Epithelial cell of proximal tubule (primary cell): ENCODE data around the gene LTBP4. TPM values are rescaled to one million over a fixed set of nuclear protein-coding genes. Genes with fewer than 3 reads are reported as not detected.

ENCODE experiments used
- DNase-seq: peaks from one replicate; pipeline ENCODE4 v3.0.0-alpha.2; 2011; ENCODE audit warnings: low read depth
- H3K4me3 ChIP-seq: 2 replicates; pipeline ENCODE4 v1.5.1; 2011; ENCODE audit warnings: low read depth, mild to moderate bottlenecking, low read length
- CTCF ChIP-seq: conservative IDR thresholded peaks from 2 replicates; pipeline ENCODE4 v1.5.1; 2012; ENCODE audit warnings: low read depth, mild to moderate bottlenecking, low read length
- total RNA-seq: library from RNA; depleted of rRNA; stranded (reverse); fragments of >200 nt; gene quantifications from 2 replicates; pipeline ENCODE4 v1.2.3, GENCODE V29; 2015

LTBP4 gene
- total RNA-seq, 1 donor from 2014 or later = 149 TPM

GRCh38 chr19:40578442-40578908 is 22.7 kb upstream of the LTBP4 start:
- H3K4me3 ChIP-seq = no peak overlapping the region
- no peak for TF ChIP-seq CTCF
- DNase-seq = no peak

GRCh38 chr19:40580619-40581018 is 20.6 kb upstream of the LTBP4 start:
- H3K4me3 ChIP-seq = no peak overlapping the region
- TF ChIP-seq CTCF = no peak
- no peak for DNase-seq

- H3K4me3 ChIP-seq = no peak overlapping the region
- DNase-seq = no peak
- TF ChIP-seq CTCF = no peak
Measured at GRCh38 chr19:40581531-40581930, 19.6 kb upstream of the LTBP4 start.

- TF ChIP-seq CTCF = no peak
- H3K4me3 ChIP-seq = no peak overlapping the region
- no peak for DNase-seq
Measured at GRCh38 chr19:40582467-40582866, 18.7 kb upstream of the LTBP4 start.

GRCh38 chr19:40583283-40583682 is 17.9 kb upstream of the LTBP4 start:
- no peak overlapping the region for H3K4me3 ChIP-seq
- no peak for DNase-seq
- no peak for TF ChIP-seq CTCF

- no peak for DNase-seq
- no peak overlapping the region for H3K4me3 ChIP-seq
- peak; percentile 49 for TF ChIP-seq CTCF
Measured at GRCh38 chr19:40584007-40584406, 17.2 kb upstream of the LTBP4 start.

GRCh38 chr19:40585241-40585981 is 15.8 kb upstream of the LTBP4 start:
- no peak for TF ChIP-seq CTCF
- no peak for DNase-seq
- H3K4me3 ChIP-seq = no peak overlapping the region
